Measurements from ENCODE around the gene TNFAIP8L1. TPM values are rescaled to one million over a fixed set of nuclear protein-coding genes. Genes with fewer than 3 reads are reported as not detected.
A peak's percentile ranks its signal among the peaks of the same experiment; 100 is the strongest.

TNFAIP8L1 gene
- total and polyA plus RNA-seq, 4 donors = 12.1 to 22.0 (median 15.7) TPM

GRCh38 chr19:4669723-4670480, 30.6 kb downstream of the TNFAIP8L1 start, which contains the start of gene MYDGF:
TSS of gene MYDGF (minus strand) at chr19:4670342. CDS start at chr19:4670334, 8 bp downstream.
- WGBS, 2 donors = 0% methylated on average over 64 to 75 of the region's 75 CpGs
- H3K4me1 ChIP-seq (ENCODE audit: control insufficient read depth in 5 of 5, insufficient read depth in 5 of 5, low read length in 5 of 5) = peaks cover 4 to 5% (median 4%) of the 10 kb centered on the region in 5 donors
- no peak for TF ChIP-seq CTCF (IDR thresholded peaks at IDR 0.05; ENCODE audit: control extremely low read depth, extremely low read depth)
- H3K4me3 ChIP-seq = peak within 1 kb of the TSS; percentile 99
- H3K27me3 ChIP-seq (ENCODE audit: control insufficient read depth in 3 of 3, insufficient read depth in 3 of 3, low read length in 2 of 3) = no peaks in the 10 kb centered on the region
- H3K27ac ChIP-seq (ENCODE audit: low read depth in 1 of 2, low read length in 1 of 2) = peak within 1 kb of the TSS; percentile 65 to 78
- H3K9ac ChIP-seq (ENCODE audit: insufficient read depth in 1 of 2, low read length in 2 of 2) = peak within 1 kb of the TSS; percentile 69 to 75
- H3K9me3 ChIP-seq (ENCODE audit: control insufficient read depth in 4 of 4, insufficient read depth in 3 of 4, low read length in 3 of 4) = no peaks in the 10 kb centered on the region
- H3K36me3 ChIP-seq (ENCODE audit: control insufficient read depth in 4 of 4, insufficient read depth in 4 of 4, low read length in 4 of 4) = peaks cover 0 to 20% (median 8%) of the 10 kb centered on the region in 4 donors
- ATAC-seq (ENCODE audit: insufficient read depth, low FRiP score) (peak; percentile 99), DNase-seq (peak; percentile 88 to 92 (median 92))

GRCh38 chr19:4671185-4671851, 32.0 kb downstream of the TNFAIP8L1 start:
- DNase-seq (no peak), ATAC-seq (ENCODE audit: insufficient read depth, low FRiP score) (no peak)
- Histone ChIP-seq H3K4me3 (no peak overlapping the region), H3K36me3 (ENCODE audit: control insufficient read depth in 4 of 4, insufficient read depth in 4 of 4, low read length in 4 of 4) (peaks cover 0 to 24% (median 5%) of the 10 kb centered on the region in 4 donors), H3K27me3 (ENCODE audit: control insufficient read depth in 3 of 3, insufficient read depth in 3 of 3, low read length in 2 of 3) (no peaks in the 10 kb centered on the region), H3K27ac (ENCODE audit: low read depth in 1 of 2, low read length in 1 of 2) (no peak overlapping the region), H3K4me1 (ENCODE audit: control insufficient read depth in 5 of 5, insufficient read depth in 5 of 5, low read length in 5 of 5) (peaks cover 4 to 5% (median 4%) of the 10 kb centered on the region in 5 donors), H3K9ac (ENCODE audit: insufficient read depth in 1 of 2, low read length in 2 of 2) (no peak overlapping the region), H3K9me3 (ENCODE audit: control insufficient read depth in 4 of 4, insufficient read depth in 3 of 4, low read length in 3 of 4) (no peaks in the 10 kb centered on the region)
- WGBS, 2 donors = 78 to 92% methylated on average over 10 of the region's 10 CpGs
- no peak for TF ChIP-seq CTCF (IDR thresholded peaks at IDR 0.05; ENCODE audit: control extremely low read depth, extremely low read depth)

GRCh38 chr19:4673216-4673615, 33.9 kb downstream of the TNFAIP8L1 start:
- H3K9ac ChIP-seq (ENCODE audit: insufficient read depth in 1 of 2, low read length in 2 of 2) = no peak overlapping the region
- H3K27me3 ChIP-seq (ENCODE audit: control insufficient read depth in 3 of 3, insufficient read depth in 3 of 3, low read length in 2 of 3) = no peaks in the 10 kb centered on the region
- no peak for TF ChIP-seq CTCF (IDR thresholded peaks at IDR 0.05; ENCODE audit: control extremely low read depth, extremely low read depth)
- H3K9me3 ChIP-seq (ENCODE audit: control insufficient read depth in 4 of 4, insufficient read depth in 3 of 4, low read length in 3 of 4) = no peaks in the 10 kb centered on the region
- H3K4me1 ChIP-seq (ENCODE audit: control insufficient read depth in 5 of 5, insufficient read depth in 5 of 5, low read length in 5 of 5) = peaks cover 4 to 5% (median 4%) of the 10 kb centered on the region in 5 donors
- DNase-seq (no peak), ATAC-seq (ENCODE audit: insufficient read depth, low FRiP score) (no peak)
- WGBS, 2 donors = 54 to 81% methylated on average over 4 of the region's 4 CpGs
- H3K27ac ChIP-seq (ENCODE audit: low read depth in 1 of 2, low read length in 1 of 2) = no peak overlapping the region
- H3K4me3 ChIP-seq = no peak overlapping the region
- H3K36me3 ChIP-seq (ENCODE audit: control insufficient read depth in 4 of 4, insufficient read depth in 4 of 4, low read length in 4 of 4) = peaks cover 0 to 23% (median 4%) of the 10 kb centered on the region in 4 donors
